Adipose tissue (tissue), 3 donors: ENCODE measurements around the gene DSG2. TPM values are rescaled to one million over a fixed set of nuclear protein-coding genes. Genes with fewer than 3 reads are reported as not detected.

Experiments
- H3K27ac ChIP-seq: one replicate; pipeline ENCODE4 v1.5.1; 2013; ENCODE audit warnings: low read depth, low read length
- WGBS, 3 donors: extraction: QIAGEN DNeasy Blood & Tissue Kit; methylation state at CpG; one replicate each; pipeline ENCODE4 v1.1.7; 2013; 5-methylcytosine and 5-hydroxymethylcytosine counted together
- polyA plus RNA-seq, 3 donors: library from polyadenylated mRNA; stranded (reverse); fragments of 200-250 nt; gene quantifications; one replicate each; pipeline ENCODE4 v1.2.3, GENCODE V29; 2013
- donor health status: healthy with polysubstance abuse.
- donor health status: Bipolar disorder and iron deficiency.
- donor health status: healthy.

DSG2 gene
- polyA plus RNA-seq, 3 donors = 4.7 to 17.7 (median 13.4) TPM

DNA sequence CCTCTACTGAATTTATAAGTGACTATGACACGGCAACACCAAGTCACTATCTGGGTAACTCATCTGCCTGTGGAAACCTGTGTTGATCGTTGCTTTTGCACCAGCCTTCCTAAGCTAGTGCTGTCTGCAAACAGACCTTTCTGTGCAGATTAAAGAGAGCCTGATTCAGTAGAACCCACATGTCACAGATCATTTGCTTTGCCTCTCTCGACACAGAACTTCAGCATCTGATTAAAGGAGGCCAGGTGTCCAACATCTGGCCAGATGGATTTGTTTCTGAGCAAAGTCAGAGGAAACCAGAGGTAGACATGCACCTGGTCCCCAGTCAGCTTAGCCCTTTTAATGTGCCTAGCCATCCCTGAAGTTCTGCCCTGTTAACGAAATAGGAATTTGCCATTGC is 78.7 kb downstream of the DSG2 start:
- H3K27ac ChIP-seq = no peak overlapping the region
- WGBS, 3 donors = 53 to 64% (median 64%) methylated on average over 4 of the region's 4 CpGs

DNA sequence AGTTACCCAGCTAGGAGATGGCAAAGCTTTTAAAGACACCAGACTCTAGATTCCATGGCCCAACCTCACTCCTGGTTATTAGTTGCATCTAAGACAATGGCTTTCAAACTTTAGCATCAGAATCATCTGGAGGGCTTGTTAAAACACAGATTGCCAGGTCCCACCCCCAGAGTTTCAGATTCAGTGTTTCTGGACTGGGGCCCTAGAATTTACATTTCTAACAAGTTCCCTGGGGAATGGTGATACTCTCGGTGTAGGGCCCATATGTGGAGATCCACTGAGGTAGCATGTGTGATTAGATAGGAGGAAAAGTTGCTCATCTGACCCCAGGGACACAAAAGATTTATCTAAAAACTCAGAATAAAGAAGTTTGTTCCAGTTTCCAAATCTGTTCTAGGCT is 79.2 kb downstream of the DSG2 start:
- 29 to 80% (median 70%) methylated on average over 1 of the region's 1 CpG for WGBS, 3 donors
- H3K27ac ChIP-seq = no peak overlapping the region

DNA sequence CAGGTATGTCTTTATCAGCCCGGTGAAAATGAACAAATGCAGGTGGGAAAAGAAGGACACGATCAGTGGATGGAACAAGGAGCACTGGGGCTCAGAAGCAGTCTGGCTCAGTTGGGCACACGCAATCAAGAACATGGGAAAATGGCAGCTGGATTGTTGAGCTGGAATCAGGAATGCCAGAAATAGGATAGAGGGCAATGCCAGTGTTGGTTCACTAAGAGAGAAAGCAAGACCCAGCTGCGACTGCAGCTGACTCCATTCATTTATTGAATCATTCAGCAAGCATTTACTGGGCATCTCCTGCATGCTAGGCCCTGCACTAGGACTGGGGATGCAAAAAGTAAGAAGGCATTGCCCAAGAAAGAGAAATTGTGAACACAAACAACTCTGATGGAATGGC is 80.1 kb downstream of the DSG2 start:
- 57 to 95% (median 94%) methylated on average over 4 of the region's 4 CpGs for WGBS, 3 donors
- no peak overlapping the region for H3K27ac ChIP-seq

GRCh38 chr18:31579375-31579774 is 81.4 kb downstream of the DSG2 start:
- 91 to 96% (median 95%) methylated on average over 2 of the region's 2 CpGs for WGBS, 3 donors
- H3K27ac ChIP-seq = no peak overlapping the region

DNA sequence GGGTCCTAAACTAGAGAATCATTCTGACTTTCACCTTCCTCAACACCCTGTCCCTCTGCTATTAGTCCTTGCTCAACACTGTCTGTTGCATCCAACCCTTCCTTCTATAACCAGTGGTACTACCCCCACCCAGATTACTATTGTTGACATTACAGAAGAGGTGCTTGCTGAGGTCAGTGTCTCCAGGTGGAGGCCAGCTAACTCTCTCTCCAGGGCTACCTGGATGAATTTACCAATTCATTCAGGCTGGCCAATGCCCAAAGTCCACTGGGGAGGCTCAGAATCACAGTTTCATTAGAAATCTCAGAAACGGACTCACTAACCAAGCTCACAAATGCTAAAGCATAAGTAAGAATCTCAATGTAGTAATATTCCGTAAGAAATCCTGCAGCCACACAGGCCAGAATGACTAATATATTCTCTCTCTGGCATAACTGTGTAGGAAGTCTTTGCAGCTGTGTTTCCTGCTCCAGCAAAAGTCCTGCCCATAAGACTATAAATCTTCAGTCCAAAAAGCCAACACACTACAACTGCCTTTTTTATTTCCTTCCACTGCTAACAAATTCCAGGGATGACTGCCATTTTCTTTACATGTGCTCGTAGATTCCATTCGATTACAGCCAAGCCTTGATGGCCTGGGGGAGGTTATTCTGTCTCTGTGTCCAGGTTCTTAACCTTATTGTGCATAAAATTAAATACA is 83.7 kb downstream of the DSG2 start:
- WGBS, 3 donors = 17 to 60% (median 18%) methylated on average over 4 of the region's 4 CpGs

GRCh38 chr18:31583185-31583854 is 85.3 kb downstream of the DSG2 start:
- H3K27ac ChIP-seq = no peak overlapping the region
- WGBS, 3 donors = 88 to 95% (median 90%) methylated on average over 5 of the region's 5 CpGs

More for the DNA sequence above, 83.7 kb downstream of the DSG2 start:
- no peak overlapping the region for H3K27ac ChIP-seq

- no peak overlapping the region for H3K27ac ChIP-seq
- 79 to 92% (median 86%) methylated on average over 5 of the region's 5 CpGs for WGBS, 3 donors
Measured at GRCh38 chr18:31585991-31586390, 88.0 kb downstream of the DSG2 start.

GRCh38 chr18:31586616-31587015 is 88.6 kb downstream of the DSG2 start:
- no peak overlapping the region for H3K27ac ChIP-seq
- 70 to 79% (median 74%) methylated on average over 5 of the region's 5 CpGs for WGBS, 3 donors

DNA sequence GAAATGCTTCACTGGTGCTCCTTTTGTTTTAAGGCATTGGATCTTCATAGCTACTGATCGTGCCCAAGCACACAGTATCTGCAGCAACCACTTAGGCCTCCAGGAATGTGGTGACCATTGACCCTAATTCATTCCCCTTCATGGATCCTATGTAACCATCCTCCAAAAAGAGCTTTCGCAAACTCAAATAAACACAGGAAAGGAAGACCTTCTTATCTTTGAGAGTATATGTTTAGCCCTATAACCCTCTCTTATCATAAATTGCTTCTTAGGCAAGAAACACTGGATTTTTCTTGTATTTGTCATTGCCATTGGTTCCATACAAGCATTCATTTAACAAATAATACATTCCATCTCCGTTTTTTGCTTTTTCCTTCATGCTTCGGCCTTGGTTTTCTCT is 89.6 kb downstream of the DSG2 start:
- 81 to 89% (median 89%) methylated on average over 4 of the region's 4 CpGs for WGBS, 3 donors
- H3K27ac ChIP-seq = no peak overlapping the region

DNA sequence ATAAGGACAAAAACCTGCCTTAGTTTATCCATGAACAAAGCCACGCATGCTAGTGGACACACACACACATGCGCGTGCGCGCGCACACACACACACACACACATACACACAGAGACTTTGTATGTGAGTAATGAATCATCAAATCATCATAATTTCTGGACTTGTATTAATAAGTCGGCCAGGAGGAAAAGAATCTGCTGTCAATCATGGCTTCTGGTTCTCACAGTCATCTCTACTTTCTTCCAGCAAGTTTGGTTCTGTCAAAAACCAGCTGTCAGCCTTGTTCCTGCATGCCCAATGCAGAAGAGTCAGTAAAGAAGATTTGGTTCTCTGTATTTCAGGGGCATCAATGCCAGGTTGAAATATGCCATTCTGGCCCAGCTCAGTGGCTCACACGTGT is 92.6 kb downstream of the DSG2 start:
- whole genome bisulfite sequencing, 3 donors = 83 to 88% (median 85%) methylated on average over 8 of the region's 8 CpGs
- H3K27ac ChIP-seq = no peak overlapping the region

GRCh38 chr18:31591113-31591512 is 93.1 kb downstream of the DSG2 start:
- no peak overlapping the region for H3K27ac ChIP-seq
- WGBS, 3 donors = 24 to 65% (median 45%) methylated on average over 2 of the region's 2 CpGs

GRCh38 chr18:31591628-31592027 is 93.7 kb downstream of the DSG2 start, which contains the start of gene TTR:
TTR (plus strand) TSS chr18:31591877; CDS start chr18:31591903, 26 bp downstream.
- no peak within 1 kb of the TSS for H3K27ac ChIP-seq
- WGBS, 3 donors = 38 to 78% (median 69%) methylated on average over 5 of the region's 5 CpGs

DNA sequence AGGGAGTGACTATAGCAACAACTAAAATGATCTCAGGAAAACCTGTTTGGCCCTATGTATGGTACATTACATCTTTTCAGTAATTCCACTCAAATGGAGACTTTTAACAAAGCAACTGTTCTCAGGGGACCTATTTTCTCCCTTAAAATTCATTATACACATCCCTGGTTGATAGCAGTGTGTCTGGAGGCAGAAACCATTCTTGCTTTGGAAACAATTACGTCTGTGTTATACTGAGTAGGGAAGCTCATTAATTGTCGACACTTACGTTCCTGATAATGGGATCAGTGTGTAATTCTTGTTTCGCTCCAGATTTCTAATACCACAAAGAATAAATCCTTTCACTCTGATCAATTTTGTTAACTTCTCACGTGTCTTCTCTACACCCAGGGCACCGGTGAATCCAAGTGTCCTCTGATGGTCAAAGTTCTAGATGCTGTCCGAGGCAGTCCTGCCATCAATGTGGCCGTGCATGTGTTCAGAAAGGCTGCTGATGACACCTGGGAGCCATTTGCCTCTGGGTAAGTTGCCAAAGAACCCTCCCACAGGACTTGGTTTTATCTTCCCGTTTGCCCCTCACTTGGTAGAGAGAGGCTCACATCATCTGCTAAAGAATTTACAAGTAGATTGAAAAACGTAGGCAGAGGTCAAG is 94.7 kb downstream of the DSG2 start:
- no peak overlapping the region for H3K27ac ChIP-seq
- 79 to 86% (median 80%) methylated on average over 10 of the region's 10 CpGs for WGBS, 3 donors

GRCh38 chr18:31595121-31595771 is 97.3 kb downstream of the DSG2 start:
- WGBS, 3 donors = 71 to 86% (median 73%) methylated on average over 5 of the region's 5 CpGs
- H3K27ac ChIP-seq = no peak overlapping the region

- 85 to 92% (median 90%) methylated on average over 9 of the region's 9 CpGs for WGBS, 3 donors
- no peak overlapping the region for H3K27ac ChIP-seq
Measured at GRCh38 chr18:31596081-31596872, 98.3 kb downstream of the DSG2 start.

DNA sequence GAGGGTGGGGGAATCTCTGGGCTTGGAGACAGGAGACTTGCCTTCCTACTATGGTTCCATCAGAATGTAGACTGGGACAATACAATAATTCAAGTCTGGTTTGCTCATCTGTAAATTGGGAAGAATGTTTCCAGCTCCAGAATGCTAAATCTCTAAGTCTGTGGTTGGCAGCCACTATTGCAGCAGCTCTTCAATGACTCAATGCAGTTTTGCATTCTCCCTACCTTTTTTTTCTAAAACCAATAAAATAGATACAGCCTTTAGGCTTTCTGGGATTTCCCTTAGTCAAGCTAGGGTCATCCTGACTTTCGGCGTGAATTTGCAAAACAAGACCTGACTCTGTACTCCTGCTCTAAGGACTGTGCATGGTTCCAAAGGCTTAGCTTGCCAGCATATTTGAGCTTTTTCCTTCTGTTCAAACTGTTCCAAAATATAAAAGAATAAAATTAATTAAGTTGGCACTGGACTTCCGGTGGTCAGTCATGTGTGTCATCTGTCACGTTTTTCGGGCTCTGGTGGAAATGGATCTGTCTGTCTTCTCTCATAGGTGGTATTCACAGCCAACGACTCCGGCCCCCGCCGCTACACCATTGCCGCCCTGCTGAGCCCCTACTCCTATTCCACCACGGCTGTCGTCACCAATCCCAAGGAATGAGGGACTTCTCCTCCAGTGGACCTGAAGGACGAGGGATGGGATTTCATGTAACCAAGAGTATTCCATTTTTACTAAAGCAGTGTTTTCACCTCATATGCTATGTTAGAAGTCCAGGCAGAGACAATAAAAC is 100.2 kb downstream of the DSG2 start:
- H3K27ac ChIP-seq = no peak overlapping the region
- WGBS, 3 donors = 88 to 95% (median 92%) methylated on average over 13 of the region's 13 CpGs
